ENCODE results near the gene AUH.

The AUH gene

DNA sequence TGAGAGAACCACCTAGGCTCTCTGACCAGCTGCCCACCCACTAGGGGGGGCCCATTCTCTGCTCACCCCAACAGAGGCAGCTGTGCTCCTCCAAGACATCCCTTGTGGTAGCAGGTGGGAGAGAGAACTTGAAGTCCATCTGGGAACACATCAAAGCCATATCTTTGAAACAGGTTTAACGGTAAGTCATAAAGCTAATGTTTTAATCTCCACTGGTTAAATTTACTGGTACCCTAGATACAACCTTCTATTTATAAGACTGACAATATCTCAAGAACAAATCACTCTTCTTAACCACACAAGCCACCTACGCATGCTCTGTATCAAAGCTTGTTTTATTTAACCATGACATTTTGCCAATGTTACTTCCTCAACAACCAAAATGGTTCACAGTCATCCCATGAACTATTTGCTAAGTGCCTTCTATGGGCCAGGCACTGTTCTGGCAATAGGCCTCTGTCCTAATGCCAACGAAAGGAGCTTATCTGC lies 20.4 kb downstream of the AUH start:
- Histone ChIP-seq H3K4me3 (ENCODE audit: low read length) (no peak overlapping the region), H3K4me1 (ENCODE audit: control insufficient read depth, insufficient read depth, low read length) (no peaks in the 10 kb centered on the region), H3K9me3 (ENCODE audit: control insufficient read depth, insufficient read depth, low read length) (no peaks in the 10 kb centered on the region), H3K27me3 (ENCODE audit: control insufficient read depth, insufficient read depth, low read length) (no peaks in the 10 kb centered on the region), H3K36me3 (ENCODE audit: control insufficient read depth, insufficient read depth, low read length) (0 out of 2 replicates have a peak, but pooled peaks cover 6% of the 10 kb centered on the region), H3K27ac (ENCODE audit: low read length) (no peak overlapping the region)
- DNase-seq (ENCODE audit: low read depth, low spot score) = no peak
- WGBS (ENCODE audit: insufficient coverage, insufficient read length) = no CpG with 5 or more reads among the region's 3 CpGs

DNA sequence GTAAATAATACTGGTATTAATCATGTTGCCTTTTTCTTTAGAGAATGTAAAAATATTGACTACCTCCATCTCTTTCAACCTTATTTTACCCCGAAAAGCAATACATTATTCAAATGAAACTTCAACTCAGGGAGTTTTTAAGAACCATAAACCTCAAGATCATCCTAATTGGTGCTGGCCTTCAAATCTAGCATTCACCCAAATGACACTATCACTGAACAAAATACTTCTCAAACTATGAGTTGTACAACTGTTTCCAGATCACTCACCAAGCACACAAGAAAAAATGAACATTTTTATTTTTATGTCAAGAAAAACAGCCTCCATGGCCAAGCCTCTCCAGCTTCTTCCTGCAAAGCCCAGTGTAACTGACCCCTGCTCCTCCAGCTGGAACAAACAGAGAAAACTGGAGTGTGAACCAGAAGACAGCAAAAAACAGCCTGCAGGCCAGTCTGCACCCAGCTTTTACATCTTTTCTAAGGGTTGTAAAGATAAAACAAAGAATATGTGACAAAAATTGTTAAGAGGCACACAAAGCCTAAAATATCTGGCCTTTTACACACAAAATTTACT lies 21.2 kb downstream of the AUH start:
- Histone ChIP-seq H3K4me1 (ENCODE audit: control insufficient read depth, insufficient read depth, low read length) (no peaks in the 10 kb centered on the region), H3K36me3 (ENCODE audit: control insufficient read depth, insufficient read depth, low read length) (0 out of 2 replicates have a peak, but pooled peaks cover 6% of the 10 kb centered on the region), H3K27me3 (ENCODE audit: control insufficient read depth, insufficient read depth, low read length) (no peaks in the 10 kb centered on the region), H3K9me3 (ENCODE audit: control insufficient read depth, insufficient read depth, low read length) (no peaks in the 10 kb centered on the region), H3K4me3 (ENCODE audit: low read length) (no peak overlapping the region), H3K27ac (ENCODE audit: low read length) (no peak overlapping the region)
- no CpG with 5 or more reads among the region's 1 CpG for WGBS (ENCODE audit: insufficient coverage, insufficient read length)
- no peak for DNase-seq (ENCODE audit: low read depth, low spot score)

DNA sequence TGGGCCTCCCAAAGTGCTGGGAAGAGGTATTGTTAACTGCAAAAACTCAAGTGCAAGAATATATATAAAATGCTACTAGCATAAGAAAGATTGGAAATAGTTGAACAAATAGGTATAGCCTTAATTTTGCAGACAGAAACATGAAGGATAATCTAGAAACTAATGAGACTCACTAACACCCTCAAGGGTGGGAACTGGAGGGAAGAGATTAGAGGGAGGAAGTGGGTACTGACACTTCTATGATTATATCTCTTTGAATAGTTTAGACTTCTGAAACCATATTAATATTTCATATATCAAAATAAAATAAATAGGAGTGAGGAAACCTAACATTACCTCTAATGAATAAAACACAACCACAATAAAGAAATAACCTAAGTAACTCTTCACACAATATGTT lies 23.0 kb downstream of the AUH start:
- Histone ChIP-seq H3K9me3 (ENCODE audit: control insufficient read depth, insufficient read depth, low read length) (no peaks in the 10 kb centered on the region), H3K4me1 (ENCODE audit: control insufficient read depth, insufficient read depth, low read length) (no peaks in the 10 kb centered on the region), H3K27ac (ENCODE audit: low read length) (no peak overlapping the region), H3K4me3 (ENCODE audit: low read length) (no peak overlapping the region), H3K27me3 (ENCODE audit: control insufficient read depth, insufficient read depth, low read length) (no peaks in the 10 kb centered on the region), H3K36me3 (ENCODE audit: control insufficient read depth, insufficient read depth, low read length) (0 out of 2 replicates have a peak, but pooled peaks cover 6% of the 10 kb centered on the region)
- DNase-seq (ENCODE audit: low read depth, low spot score) = no peak

DNA sequence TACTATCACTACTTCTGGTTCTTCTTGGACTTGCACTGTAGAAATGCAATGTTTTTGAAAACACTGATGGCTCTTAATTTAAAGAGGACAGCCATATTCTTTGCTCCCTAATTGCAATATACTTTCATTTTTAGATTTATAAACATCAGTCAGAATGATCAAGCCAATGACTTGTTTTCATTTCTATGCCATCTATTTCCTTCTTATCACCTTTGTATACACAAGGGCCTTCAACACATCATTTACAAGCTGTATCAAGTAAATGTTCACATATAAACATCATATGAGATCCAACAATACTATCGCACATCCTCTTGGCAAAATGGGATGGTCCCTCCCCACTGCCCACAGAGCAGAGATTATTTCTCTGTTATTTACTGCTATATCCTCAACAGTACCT lies 24.9 kb downstream of the AUH start:
- H3K27ac ChIP-seq (ENCODE audit: low read length) = no peak overlapping the region
- H3K4me3 ChIP-seq (ENCODE audit: low read length) = no peak overlapping the region
- H3K36me3 ChIP-seq (ENCODE audit: control insufficient read depth, insufficient read depth, low read length) = 0 out of 2 replicates have a peak, but pooled peaks cover 2% of the 10 kb centered on the region
- H3K27me3 ChIP-seq (ENCODE audit: control insufficient read depth, insufficient read depth, low read length) = no peaks in the 10 kb centered on the region
- H3K4me1 ChIP-seq (ENCODE audit: control insufficient read depth, insufficient read depth, low read length) = no peaks in the 10 kb centered on the region
- DNase-seq (ENCODE audit: low read depth, low spot score) = no peak
- H3K9me3 ChIP-seq (ENCODE audit: control insufficient read depth, insufficient read depth, low read length) = no peaks in the 10 kb centered on the region
- no CpG with 5 or more reads among the region's 1 CpG for WGBS (ENCODE audit: insufficient coverage, insufficient read length)

- H3K9me3 ChIP-seq (ENCODE audit: control insufficient read depth, insufficient read depth, low read length) = no peaks in the 10 kb centered on the region
- no peaks in the 10 kb centered on the region for H3K27me3 ChIP-seq (ENCODE audit: control insufficient read depth, insufficient read depth, low read length)
- H3K4me3 ChIP-seq (ENCODE audit: low read length) = no peak overlapping the region
- H3K36me3 ChIP-seq (ENCODE audit: control insufficient read depth, insufficient read depth, low read length) = no peaks in the 10 kb centered on the region
- no CpG with 5 or more reads among the region's 4 CpGs for WGBS (ENCODE audit: insufficient coverage, insufficient read length)
- DNase-seq (ENCODE audit: low read depth, low spot score) = no peak
- no peak overlapping the region for H3K27ac ChIP-seq (ENCODE audit: low read length)
- H3K4me1 ChIP-seq (ENCODE audit: control insufficient read depth, insufficient read depth, low read length) = no peaks in the 10 kb centered on the region
Measured at GRCh38 chr9:91334053-91334452, 27.7 kb downstream of the AUH start.

GRCh38 chr9:91333551-91333950 lies 28.2 kb downstream of the AUH start:
- no peak overlapping the region for H3K4me3 ChIP-seq (ENCODE audit: low read length)
- no peaks in the 10 kb centered on the region for H3K36me3 ChIP-seq (ENCODE audit: control insufficient read depth, insufficient read depth, low read length)
- H3K4me1 ChIP-seq (ENCODE audit: control insufficient read depth, insufficient read depth, low read length) = no peaks in the 10 kb centered on the region
- DNase-seq (ENCODE audit: low read depth, low spot score) = no peak
- WGBS (ENCODE audit: insufficient coverage, insufficient read length) = no CpG with 5 or more reads among the region's 1 CpG
- H3K27ac ChIP-seq (ENCODE audit: low read length) = no peak overlapping the region
- no peaks in the 10 kb centered on the region for H3K27me3 ChIP-seq (ENCODE audit: control insufficient read depth, insufficient read depth, low read length)
- no peaks in the 10 kb centered on the region for H3K9me3 ChIP-seq (ENCODE audit: control insufficient read depth, insufficient read depth, low read length)

- Histone ChIP-seq H3K4me3 (ENCODE audit: low read length) (no peak overlapping the region), H3K9me3 (ENCODE audit: control insufficient read depth, insufficient read depth, low read length) (peaks cover 1% of the 10 kb centered on the region; the same call in 1 of the 2 replicates), H3K4me1 (ENCODE audit: control insufficient read depth, insufficient read depth, low read length) (no peaks in the 10 kb centered on the region), H3K27me3 (ENCODE audit: control insufficient read depth, insufficient read depth, low read length) (no peaks in the 10 kb centered on the region), H3K36me3 (ENCODE audit: control insufficient read depth, insufficient read depth, low read length) (peaks cover 4% of the 10 kb centered on the region; the same call in 1 of the 2 replicates), H3K27ac (ENCODE audit: low read length) (no peak overlapping the region)
- no peak for DNase-seq (ENCODE audit: low read depth, low spot score)
- 100% methylated on average over 1 of the region's 12 CpGs for WGBS (ENCODE audit: insufficient coverage, insufficient read length)
Measured at GRCh38 chr9:91332546-91333231, 29.0 kb downstream of the AUH start.

- Histone ChIP-seq H3K36me3 (ENCODE audit: control insufficient read depth, insufficient read depth, low read length) (peaks cover 6% of the 10 kb centered on the region; the same call in 1 of the 2 replicates), H3K27me3 (ENCODE audit: control insufficient read depth, insufficient read depth, low read length) (no peaks in the 10 kb centered on the region), H3K4me3 (ENCODE audit: low read length) (no peak overlapping the region), H3K27ac (ENCODE audit: low read length) (no peak overlapping the region), H3K4me1 (ENCODE audit: control insufficient read depth, insufficient read depth, low read length) (no peaks in the 10 kb centered on the region), H3K9me3 (ENCODE audit: control insufficient read depth, insufficient read depth, low read length) (peaks cover 1% of the 10 kb centered on the region; the same call in 1 of the 2 replicates)
- no CpG with 5 or more reads among the region's 7 CpGs for WGBS (ENCODE audit: insufficient coverage, insufficient read length)
- DNase-seq (ENCODE audit: low read depth, low spot score) = no peak
Measured at GRCh38 chr9:91331849-91332248, 29.9 kb downstream of the AUH start.

GRCh38 chr9:91328186-91328585 lies 33.5 kb downstream of the AUH start:
- Histone ChIP-seq H3K4me3 (ENCODE audit: low read length) (no peak overlapping the region), H3K27me3 (ENCODE audit: control insufficient read depth, insufficient read depth, low read length) (no peaks in the 10 kb centered on the region), H3K27ac (ENCODE audit: low read length) (no peak overlapping the region), H3K36me3 (ENCODE audit: control insufficient read depth, insufficient read depth, low read length) (peaks cover 6% of the 10 kb centered on the region; the same call in 1 of the 2 replicates), H3K9me3 (ENCODE audit: control insufficient read depth, insufficient read depth, low read length) (peaks cover 1% of the 10 kb centered on the region; the same call in 1 of the 2 replicates), H3K4me1 (ENCODE audit: control insufficient read depth, insufficient read depth, low read length) (no peaks in the 10 kb centered on the region)
- no peak for DNase-seq (ENCODE audit: low read depth, low spot score)
- WGBS (ENCODE audit: insufficient coverage, insufficient read length) = no CpG with 5 or more reads among the region's 6 CpGs

- no peaks in the 10 kb centered on the region for H3K36me3 ChIP-seq (ENCODE audit: control insufficient read depth, insufficient read depth, low read length)
- H3K27me3 ChIP-seq (ENCODE audit: control insufficient read depth, insufficient read depth, low read length) = no peaks in the 10 kb centered on the region
- no peak overlapping the region for H3K27ac ChIP-seq (ENCODE audit: low read length)
- no peaks in the 10 kb centered on the region for H3K4me1 ChIP-seq (ENCODE audit: control insufficient read depth, insufficient read depth, low read length)
- H3K4me3 ChIP-seq (ENCODE audit: low read length) = no peak overlapping the region
- no peak for DNase-seq (ENCODE audit: low read depth, low spot score)
- no peaks in the 10 kb centered on the region for H3K9me3 ChIP-seq (ENCODE audit: control insufficient read depth, insufficient read depth, low read length)
Measured at GRCh38 chr9:91321691-91322090, 40.0 kb downstream of the AUH start.

GRCh38 chr9:91320299-91320698 lies 41.4 kb downstream of the AUH start:
- DNase-seq (ENCODE audit: low read depth, low spot score) = no peak
- Histone ChIP-seq H3K4me1 (ENCODE audit: control insufficient read depth, insufficient read depth, low read length) (no peaks in the 10 kb centered on the region), H3K9me3 (ENCODE audit: control insufficient read depth, insufficient read depth, low read length) (no peaks in the 10 kb centered on the region), H3K4me3 (ENCODE audit: low read length) (no peak overlapping the region), H3K36me3 (ENCODE audit: control insufficient read depth, insufficient read depth, low read length) (no peaks in the 10 kb centered on the region), H3K27me3 (ENCODE audit: control insufficient read depth, insufficient read depth, low read length) (no peaks in the 10 kb centered on the region), H3K27ac (ENCODE audit: low read length) (no peak overlapping the region)
- WGBS (ENCODE audit: insufficient coverage, insufficient read length) = no CpG with 5 or more reads among the region's 4 CpGs
